Measurements from ENCODE around the gene CNTNAP2.

The CNTNAP2 gene

DNA sequence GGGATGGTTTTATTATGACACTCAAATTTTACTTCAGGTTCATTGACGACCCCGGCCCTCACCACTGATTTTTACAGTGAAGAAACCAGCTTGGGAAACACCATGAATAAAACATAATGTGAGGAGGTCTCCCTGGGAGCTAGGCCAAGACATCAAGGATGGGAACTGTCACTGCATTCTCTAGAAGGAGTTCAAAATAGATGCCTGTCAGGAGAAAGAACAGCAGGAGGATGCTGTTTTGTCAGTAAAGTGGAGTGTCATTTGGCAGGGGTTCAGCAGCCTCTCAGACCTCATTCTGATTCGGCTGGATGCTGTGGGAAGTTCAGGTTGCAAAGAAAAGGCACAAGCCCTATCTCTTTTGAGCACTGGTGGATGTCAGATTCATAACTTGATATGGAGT, 2113.7 kb downstream of the CNTNAP2 start:
- 60 to 81% methylated on average over 3 of the region's 3 CpGs for WGBS, 2 experiments
- Histone ChIP-seq H3K27me3 (ENCODE audit: control insufficient read depth, insufficient read depth, low read length, poor library complexity, severe bottlenecking) (no peaks in the 10 kb centered on the region), H3K36me3 (ENCODE audit: control insufficient read depth, insufficient read depth, low read length) (no peaks in the 10 kb centered on the region), H3K4me1 (ENCODE audit: control insufficient read depth, insufficient read depth, low read length) (no peaks in the 10 kb centered on the region), H3K4me3 (ENCODE audit: insufficient read depth, low read depth, low read length) (no peak overlapping the region), H3K27ac (ENCODE audit: insufficient read depth, low read depth, low read length, poor library complexity, severe bottlenecking) (no peak overlapping the region), H3K9me3 (ENCODE audit: control insufficient read depth, low read length) (no peaks in the 10 kb centered on the region)

DNA sequence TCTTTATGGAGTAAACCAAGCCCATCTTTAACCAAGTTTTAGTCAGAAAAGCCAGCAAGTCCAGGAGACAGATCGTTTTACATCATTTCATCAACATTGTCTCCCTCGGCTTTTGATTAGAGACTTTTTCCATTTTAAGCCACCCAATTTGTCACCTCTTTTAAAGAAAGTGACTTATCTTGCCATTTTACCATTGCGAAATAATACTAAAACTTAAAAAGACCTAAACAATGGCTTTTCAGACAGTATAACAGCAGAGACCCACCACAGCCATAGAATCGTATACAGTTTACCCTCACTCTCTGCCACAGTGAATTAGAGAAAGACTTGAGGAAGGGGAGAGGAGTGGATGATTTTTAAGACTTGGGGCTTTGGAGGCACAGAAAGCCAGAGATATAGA, 2114.3 kb downstream of the CNTNAP2 start:
- Histone ChIP-seq H3K27me3 (ENCODE audit: control insufficient read depth, insufficient read depth, low read length, poor library complexity, severe bottlenecking) (no peaks in the 10 kb centered on the region), H3K4me1 (ENCODE audit: control insufficient read depth, insufficient read depth, low read length) (no peaks in the 10 kb centered on the region), H3K9me3 (ENCODE audit: control insufficient read depth, low read length) (no peaks in the 10 kb centered on the region), H3K27ac (ENCODE audit: insufficient read depth, low read depth, low read length, poor library complexity, severe bottlenecking) (no peak overlapping the region), H3K36me3 (ENCODE audit: control insufficient read depth, insufficient read depth, low read length) (no peaks in the 10 kb centered on the region), H3K4me3 (ENCODE audit: insufficient read depth, low read depth, low read length) (no peak overlapping the region)
- 93 to 95% methylated on average over 3 to 4 of the region's 4 CpGs for WGBS, 2 experiments

DNA sequence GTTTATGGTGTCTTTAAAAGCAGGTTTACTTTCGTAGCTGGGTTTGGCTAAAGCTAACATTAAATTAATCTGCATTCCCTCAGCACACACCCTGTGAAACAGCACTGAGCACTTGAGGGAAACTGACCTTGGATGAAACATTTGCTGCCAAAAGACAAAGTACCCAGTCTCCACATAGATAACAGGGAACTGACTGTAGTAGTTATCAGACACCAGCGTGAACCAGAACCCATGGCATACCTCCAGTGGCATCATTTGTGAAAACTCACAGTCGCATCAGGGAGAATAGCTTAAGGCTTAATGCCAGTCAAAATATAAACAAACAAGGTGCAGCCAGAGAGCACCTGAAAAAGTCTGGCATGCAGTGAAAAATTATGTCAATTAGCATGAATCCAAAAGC, 2116.2 kb downstream of the CNTNAP2 start:
- H3K36me3 ChIP-seq (ENCODE audit: control insufficient read depth, insufficient read depth, low read length): no peaks in the 10 kb centered on the region

DNA sequence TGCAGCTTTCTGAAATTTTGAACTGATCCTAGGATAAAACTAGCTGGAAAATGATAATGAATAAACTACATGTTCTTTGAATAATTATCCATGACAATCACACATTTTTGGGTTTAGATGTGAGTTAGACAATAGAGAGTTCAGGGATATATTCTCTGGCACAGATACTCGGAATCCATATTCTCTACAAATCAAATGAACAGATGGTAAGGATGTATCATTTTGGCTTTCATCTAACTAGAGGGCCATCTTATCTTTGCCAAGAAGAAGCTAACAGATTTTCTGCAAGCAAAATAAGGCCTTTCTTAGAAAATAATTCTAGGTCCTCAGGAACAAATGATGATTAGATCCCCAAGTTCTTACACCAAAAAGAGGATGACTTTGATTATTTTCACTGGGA, 2118.1 kb downstream of the CNTNAP2 start:
- no peak overlapping the region for H3K4me3 ChIP-seq (ENCODE audit: insufficient read depth, low read depth, low read length)

More for the DNA sequence above, 2116.2 kb downstream of the CNTNAP2 start:
- 92 to 93% methylated on average over 3 of the region's 3 CpGs for WGBS, 2 experiments
- Histone ChIP-seq H3K27me3 (ENCODE audit: control insufficient read depth, insufficient read depth, low read length, poor library complexity, severe bottlenecking) (no peaks in the 10 kb centered on the region), H3K4me3 (ENCODE audit: insufficient read depth, low read depth, low read length) (no peak overlapping the region), H3K27ac (ENCODE audit: insufficient read depth, low read depth, low read length, poor library complexity, severe bottlenecking) (no peak overlapping the region), H3K4me1 (ENCODE audit: control insufficient read depth, insufficient read depth, low read length) (no peaks in the 10 kb centered on the region), H3K9me3 (ENCODE audit: control insufficient read depth, low read length) (no peaks in the 10 kb centered on the region)

DNA sequence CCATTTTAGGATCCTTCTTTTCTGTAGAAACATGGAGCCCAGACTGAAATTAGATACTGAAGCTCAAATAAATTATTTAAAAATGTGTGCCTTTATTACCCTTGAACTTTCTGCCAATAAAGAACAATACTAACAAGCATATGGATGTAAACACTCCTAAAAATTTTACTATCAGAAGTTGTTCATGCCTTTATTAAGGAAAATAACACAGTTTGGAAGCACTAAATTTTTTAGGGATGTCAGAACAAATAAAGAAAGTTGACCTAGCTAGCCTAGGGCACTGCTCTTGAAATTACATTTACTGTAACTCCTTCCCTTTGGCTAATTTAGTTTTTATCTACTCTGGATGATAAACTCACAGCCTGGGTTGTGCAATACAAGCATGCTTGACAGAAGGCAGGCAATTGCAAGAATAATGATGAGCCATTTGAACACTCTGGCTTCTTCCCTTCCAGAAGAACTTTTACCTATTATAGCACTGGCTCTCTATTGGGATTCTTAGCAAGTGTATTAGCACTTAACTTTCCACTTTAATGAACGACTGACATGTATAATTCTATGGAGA, 2122.2 kb downstream of the CNTNAP2 start:
- Histone ChIP-seq H3K27ac (ENCODE audit: insufficient read depth, low read depth, low read length, poor library complexity, severe bottlenecking) (no peak overlapping the region), H3K36me3 (ENCODE audit: control insufficient read depth, insufficient read depth, low read length) (no peaks in the 10 kb centered on the region), H3K27me3 (ENCODE audit: control insufficient read depth, insufficient read depth, low read length, poor library complexity, severe bottlenecking) (peaks cover 5% of the 10 kb centered on the region), H3K9me3 (ENCODE audit: control insufficient read depth, low read length) (no peaks in the 10 kb centered on the region), H3K4me1 (ENCODE audit: control insufficient read depth, insufficient read depth, low read length) (no peaks in the 10 kb centered on the region), H3K4me3 (ENCODE audit: insufficient read depth, low read depth, low read length) (no peak overlapping the region)
- WGBS, 2 experiments: 85 to 94% methylated on average over 1 of the region's 1 CpG

More for the DNA sequence above, 2118.1 kb downstream of the CNTNAP2 start:
- Histone ChIP-seq H3K27ac (ENCODE audit: insufficient read depth, low read depth, low read length, poor library complexity, severe bottlenecking) (no peak overlapping the region), H3K9me3 (ENCODE audit: control insufficient read depth, low read length) (no peaks in the 10 kb centered on the region), H3K4me1 (ENCODE audit: control insufficient read depth, insufficient read depth, low read length) (no peaks in the 10 kb centered on the region), H3K27me3 (ENCODE audit: control insufficient read depth, insufficient read depth, low read length, poor library complexity, severe bottlenecking) (no peaks in the 10 kb centered on the region), H3K36me3 (ENCODE audit: control insufficient read depth, insufficient read depth, low read length) (no peaks in the 10 kb centered on the region)
- WGBS, 2 experiments: 73% methylated on average over 1 of the region's 1 CpG; no CpG with 5 or more reads in 1 of the 2 experiments

DNA sequence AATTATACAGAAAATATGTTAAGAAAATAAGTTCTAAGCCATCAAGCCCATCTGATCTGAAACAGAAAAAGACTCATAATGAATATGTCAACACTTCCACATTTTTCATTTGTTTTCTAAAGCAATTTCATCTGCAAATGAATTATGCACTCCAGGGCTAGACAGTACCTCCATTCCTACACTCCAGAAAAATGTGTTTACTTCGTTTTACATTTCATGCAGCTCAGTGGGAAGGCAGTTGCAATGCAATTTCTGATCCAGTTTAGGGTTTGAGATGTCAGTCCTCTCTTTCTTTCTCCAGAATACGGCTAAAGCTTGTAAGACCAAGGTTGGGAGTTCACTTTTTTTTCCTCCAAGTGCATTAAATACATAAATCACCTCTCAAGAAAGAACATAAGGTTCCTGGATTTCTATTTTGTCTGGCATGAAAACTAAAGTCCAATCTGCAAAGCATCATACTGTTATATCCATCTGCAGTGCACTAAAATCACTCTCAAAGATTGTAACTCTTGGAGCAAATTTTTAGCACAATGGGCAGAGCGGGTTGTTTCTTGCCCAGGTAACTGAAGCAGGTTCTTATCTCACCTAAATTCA, 2125.2 kb downstream of the CNTNAP2 start:
- 62 to 75% methylated on average over 3 of the region's 3 CpGs for WGBS, 2 experiments
- Histone ChIP-seq H3K4me1 (ENCODE audit: control insufficient read depth, insufficient read depth, low read length) (no peaks in the 10 kb centered on the region), H3K36me3 (ENCODE audit: control insufficient read depth, insufficient read depth, low read length) (no peaks in the 10 kb centered on the region), H3K27me3 (ENCODE audit: control insufficient read depth, insufficient read depth, low read length, poor library complexity, severe bottlenecking) (peaks cover 5% of the 10 kb centered on the region), H3K4me3 (ENCODE audit: insufficient read depth, low read depth, low read length) (no peak overlapping the region), H3K27ac (ENCODE audit: insufficient read depth, low read depth, low read length, poor library complexity, severe bottlenecking) (no peak overlapping the region), H3K9me3 (ENCODE audit: control insufficient read depth, low read length) (no peaks in the 10 kb centered on the region)

DNA sequence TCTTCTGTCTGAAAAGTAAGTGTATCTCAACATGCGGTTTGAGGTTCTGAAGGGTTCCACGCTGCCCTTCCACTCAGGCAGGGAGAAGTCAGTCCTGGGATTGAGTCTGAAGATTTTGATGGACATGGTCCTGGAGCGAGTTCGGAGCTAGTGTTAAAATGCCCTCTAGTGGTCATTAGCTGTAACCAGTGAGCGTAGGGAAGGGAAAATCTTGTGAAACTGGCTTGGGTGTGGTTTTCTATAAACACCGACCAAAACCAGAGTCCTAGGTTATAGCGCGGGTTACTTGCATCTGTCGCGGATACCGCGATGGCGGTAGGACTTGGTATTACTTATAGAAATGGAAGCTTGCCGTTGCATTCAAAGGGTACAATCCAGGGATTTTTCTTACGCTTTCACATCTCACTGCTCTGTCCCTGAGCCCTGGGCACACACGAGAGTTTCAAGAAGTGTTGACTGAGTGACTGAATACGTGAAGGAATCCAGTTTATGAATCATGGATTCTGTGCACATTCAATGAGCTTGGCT, 2125.8 kb downstream of the CNTNAP2 start:
- Histone ChIP-seq H3K36me3 (ENCODE audit: control insufficient read depth, insufficient read depth, low read length) (no peaks in the 10 kb centered on the region), H3K27me3 (ENCODE audit: control insufficient read depth, insufficient read depth, low read length, poor library complexity, severe bottlenecking) (peaks cover 5% of the 10 kb centered on the region), H3K4me3 (ENCODE audit: insufficient read depth, low read depth, low read length) (no peak overlapping the region), H3K9me3 (ENCODE audit: control insufficient read depth, low read length) (no peaks in the 10 kb centered on the region), H3K27ac (ENCODE audit: insufficient read depth, low read depth, low read length, poor library complexity, severe bottlenecking) (no peak overlapping the region), H3K4me1 (ENCODE audit: control insufficient read depth, insufficient read depth, low read length) (no peaks in the 10 kb centered on the region)
- WGBS, 2 experiments: 27 to 30% methylated on average over 17 of the region's 17 CpGs

DNA sequence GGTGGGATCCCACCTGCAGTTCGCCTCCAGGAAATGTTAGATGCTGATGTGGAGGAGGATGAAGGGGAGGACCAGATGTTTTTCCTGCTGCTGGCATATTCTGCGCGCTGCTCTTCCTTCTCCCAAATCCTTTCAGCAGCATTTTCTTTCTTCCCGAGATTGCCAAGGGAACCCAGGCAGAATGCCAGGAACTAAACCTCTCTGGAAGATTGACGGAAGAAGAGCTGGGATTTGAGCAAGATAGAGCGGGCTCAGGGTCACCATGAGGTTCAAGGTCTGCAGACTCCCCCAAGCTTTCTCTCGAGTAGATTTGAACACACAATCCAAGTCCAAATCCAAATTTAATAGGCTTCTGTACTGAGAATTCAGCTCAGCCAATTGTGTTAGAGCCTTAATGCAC, 2128.8 kb downstream of the CNTNAP2 start:
- no peaks in the 10 kb centered on the region for H3K36me3 ChIP-seq (ENCODE audit: control insufficient read depth, insufficient read depth, low read length)
- H3K4me1 ChIP-seq (ENCODE audit: control insufficient read depth, insufficient read depth, low read length): no peaks in the 10 kb centered on the region
- H3K4me3 ChIP-seq (ENCODE audit: insufficient read depth, low read depth, low read length): no peak overlapping the region
- 85 to 87% methylated on average over 7 of the region's 7 CpGs for WGBS, 2 experiments
- H3K9me3 ChIP-seq (ENCODE audit: control insufficient read depth, low read length): no peaks in the 10 kb centered on the region
- peaks cover 5% of the 10 kb centered on the region for H3K27me3 ChIP-seq (ENCODE audit: control insufficient read depth, insufficient read depth, low read length, poor library complexity, severe bottlenecking)
- H3K27ac ChIP-seq (ENCODE audit: insufficient read depth, low read depth, low read length, poor library complexity, severe bottlenecking): no peak overlapping the region

DNA sequence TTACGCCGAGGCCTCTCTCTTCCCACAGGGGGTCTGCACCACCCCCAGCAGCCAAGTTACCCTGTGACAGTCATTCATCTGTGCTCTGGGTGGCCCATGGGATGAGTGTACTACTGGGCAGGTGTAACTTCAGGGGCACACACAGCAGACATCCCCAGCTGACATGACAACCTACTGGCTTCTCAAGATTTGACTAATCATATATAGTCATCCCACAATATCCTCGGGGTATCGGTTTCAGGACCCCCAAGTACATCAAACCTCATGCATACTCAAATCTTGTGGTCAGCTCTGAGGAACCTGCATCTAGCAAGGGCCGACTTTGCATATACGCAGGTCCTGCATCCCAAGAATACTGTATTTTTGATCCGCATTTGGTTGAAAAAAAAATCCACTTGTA, 2137.0 kb downstream of the CNTNAP2 start:
- Histone ChIP-seq H3K9me3 (ENCODE audit: control insufficient read depth, low read length) (no peaks in the 10 kb centered on the region), H3K4me1 (ENCODE audit: control insufficient read depth, insufficient read depth, low read length) (no peaks in the 10 kb centered on the region), H3K36me3 (ENCODE audit: control insufficient read depth, insufficient read depth, low read length) (no peaks in the 10 kb centered on the region), H3K27ac (ENCODE audit: insufficient read depth, low read depth, low read length, poor library complexity, severe bottlenecking) (no peak overlapping the region), H3K4me3 (ENCODE audit: insufficient read depth, low read depth, low read length) (no peak overlapping the region), H3K27me3 (ENCODE audit: control insufficient read depth, insufficient read depth, low read length, poor library complexity, severe bottlenecking) (no peaks in the 10 kb centered on the region)
- 95 to 96% methylated on average over 7 of the region's 7 CpGs for WGBS, 2 experiments

DNA sequence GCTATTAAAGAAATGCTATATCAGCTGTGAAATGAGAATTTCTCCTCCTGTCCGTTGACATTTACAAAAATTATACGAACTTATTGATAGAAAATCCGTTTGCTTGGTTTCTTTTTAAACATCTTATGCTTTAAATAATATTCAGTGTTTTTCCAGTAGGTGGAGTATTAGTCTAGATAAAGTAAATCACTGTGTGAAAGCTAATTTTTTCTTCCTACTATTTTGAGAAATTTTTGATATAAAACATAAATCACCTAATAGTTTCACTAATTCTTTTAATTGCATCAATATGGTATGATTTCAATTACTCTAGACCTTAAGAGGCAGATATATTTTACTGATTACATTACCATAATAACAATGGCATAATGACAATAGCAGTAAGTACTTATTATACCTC, 2138.7 kb downstream of the CNTNAP2 start:
- H3K4me1 ChIP-seq (ENCODE audit: control insufficient read depth, insufficient read depth, low read length): no peaks in the 10 kb centered on the region
- no peak overlapping the region for H3K27ac ChIP-seq (ENCODE audit: insufficient read depth, low read depth, low read length, poor library complexity, severe bottlenecking)
- no peak overlapping the region for H3K4me3 ChIP-seq (ENCODE audit: insufficient read depth, low read depth, low read length)
- 94% methylated on average over 3 of the region's 3 CpGs; no CpG with 5 or more reads in 1 of the 2 experiments for WGBS, 2 experiments
- no peaks in the 10 kb centered on the region for H3K36me3 ChIP-seq (ENCODE audit: control insufficient read depth, insufficient read depth, low read length)
- H3K27me3 ChIP-seq (ENCODE audit: control insufficient read depth, insufficient read depth, low read length, poor library complexity, severe bottlenecking): no peaks in the 10 kb centered on the region
- H3K9me3 ChIP-seq (ENCODE audit: control insufficient read depth, low read length): no peaks in the 10 kb centered on the region

Data from ectodermal cell (in vitro differentiated cells).